Kidney epithelial cell (primary cell): ENCODE measurements around the gene PFN4. TPM values are rescaled to one million over a fixed set of nuclear protein-coding genes. Genes with fewer than 3 reads are reported as not detected.

ENCODE experiments used
- DNase-seq: peaks from one replicate; pipeline ENCODE4 v3.0.0-alpha.2; 2010; ENCODE audit warnings: low read depth
- H3K27me3 ChIP-seq: 2 replicates; pipeline ENCODE4 v1.6.0; 2011; ENCODE audit warnings: low read length; ENCODE audit not compliant: control insufficient read depth, insufficient read depth
- H3K36me3 ChIP-seq: 2 replicates; pipeline ENCODE4 v1.5.1; 2011; ENCODE audit warnings: low read length; ENCODE audit not compliant: control insufficient read depth, insufficient read depth
- H3K4me3 ChIP-seq: 2 replicates; pipeline ENCODE4 v1.5.1; 2011; ENCODE audit warnings: low read depth, mild to moderate bottlenecking, control low read depth, low read length
- total RNA-seq: library from RNA; depleted of rRNA; stranded (reverse); fragments of >200 nt; gene quantifications from 2 replicates; pipeline ENCODE4 v1.2.3, GENCODE V29; 2015
- TF ChIP-seq, protein P1 (sequence below): IDR thresholded peaks from 2 replicates; pipeline ENCODE4 v1.5.1; 2011; ENCODE audit warnings: mild to moderate bottlenecking, moderate library complexity, low read length, control low read depth, inconsistent platforms; ENCODE audit not compliant: insufficient read depth, poor library complexity, severe bottlenecking

The PFN4 gene
- total RNA-seq, 1 donor from 2014 or later, result 1.9 TPM

DNA sequence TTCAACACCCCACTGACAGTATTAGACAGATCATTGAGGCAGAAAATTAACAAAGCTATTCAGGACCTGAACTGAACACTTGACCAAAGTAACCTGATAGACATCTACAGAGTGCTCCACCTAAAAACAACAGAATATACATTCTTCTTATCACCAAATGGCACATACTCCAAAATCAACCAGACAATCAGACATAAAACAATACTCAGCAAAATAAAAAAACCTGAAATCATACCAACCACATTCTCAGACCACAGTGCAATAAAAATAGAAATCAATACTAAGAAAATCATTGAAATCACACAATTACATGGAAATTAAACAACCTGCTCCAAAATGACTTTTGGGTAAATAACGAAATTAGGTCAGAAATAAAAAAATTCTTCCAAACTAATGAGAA is 15.8 kb downstream of the PFN4 start:
- no peak overlapping the region for H3K4me3 ChIP-seq
- DNase-seq, result no peak
- H3K27me3 ChIP-seq, result no peaks in the 10 kb centered on the region
- TF ChIP-seq, protein P1, sequence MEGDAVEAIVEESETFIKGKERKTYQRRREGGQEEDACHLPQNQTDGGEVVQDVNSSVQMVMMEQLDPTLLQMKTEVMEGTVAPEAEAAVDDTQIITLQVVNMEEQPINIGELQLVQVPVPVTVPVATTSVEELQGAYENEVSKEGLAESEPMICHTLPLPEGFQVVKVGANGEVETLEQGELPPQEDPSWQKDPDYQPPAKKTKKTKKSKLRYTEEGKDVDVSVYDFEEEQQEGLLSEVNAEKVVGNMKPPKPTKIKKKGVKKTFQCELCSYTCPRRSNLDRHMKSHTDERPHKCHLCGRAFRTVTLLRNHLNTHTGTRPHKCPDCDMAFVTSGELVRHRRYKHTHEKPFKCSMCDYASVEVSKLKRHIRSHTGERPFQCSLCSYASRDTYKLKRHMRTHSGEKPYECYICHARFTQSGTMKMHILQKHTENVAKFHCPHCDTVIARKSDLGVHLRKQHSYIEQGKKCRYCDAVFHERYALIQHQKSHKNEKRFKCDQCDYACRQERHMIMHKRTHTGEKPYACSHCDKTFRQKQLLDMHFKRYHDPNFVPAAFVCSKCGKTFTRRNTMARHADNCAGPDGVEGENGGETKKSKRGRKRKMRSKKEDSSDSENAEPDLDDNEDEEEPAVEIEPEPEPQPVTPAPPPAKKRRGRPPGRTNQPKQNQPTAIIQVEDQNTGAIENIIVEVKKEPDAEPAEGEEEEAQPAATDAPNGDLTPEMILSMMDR, result no peak
- no peaks in the 10 kb centered on the region for H3K36me3 ChIP-seq

DNA sequence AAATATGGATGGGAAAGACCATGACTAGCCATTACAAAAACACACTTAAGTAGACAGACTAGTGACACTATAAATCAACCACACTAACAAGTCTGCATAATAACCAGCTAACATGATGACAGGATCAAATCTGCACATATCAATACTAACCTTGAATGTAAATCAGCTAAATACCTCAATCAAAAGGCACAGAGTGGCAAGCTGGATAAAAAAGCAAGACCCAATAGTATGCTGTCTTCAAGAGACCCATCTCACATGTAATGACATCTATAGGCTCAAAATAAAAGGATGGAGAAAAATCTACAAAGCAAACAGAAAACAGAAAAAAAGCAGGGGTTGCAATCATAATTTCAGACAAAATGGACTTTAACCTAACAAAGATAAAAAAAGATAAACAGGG is 16.3 kb downstream of the PFN4 start:
- Histone ChIP-seq H3K4me3 (no peak overlapping the region), H3K27me3 (no peaks in the 10 kb centered on the region), H3K36me3 (no peaks in the 10 kb centered on the region)
- DNase-seq, result no peak
- TF ChIP-seq, protein P1, result no peak

DNA sequence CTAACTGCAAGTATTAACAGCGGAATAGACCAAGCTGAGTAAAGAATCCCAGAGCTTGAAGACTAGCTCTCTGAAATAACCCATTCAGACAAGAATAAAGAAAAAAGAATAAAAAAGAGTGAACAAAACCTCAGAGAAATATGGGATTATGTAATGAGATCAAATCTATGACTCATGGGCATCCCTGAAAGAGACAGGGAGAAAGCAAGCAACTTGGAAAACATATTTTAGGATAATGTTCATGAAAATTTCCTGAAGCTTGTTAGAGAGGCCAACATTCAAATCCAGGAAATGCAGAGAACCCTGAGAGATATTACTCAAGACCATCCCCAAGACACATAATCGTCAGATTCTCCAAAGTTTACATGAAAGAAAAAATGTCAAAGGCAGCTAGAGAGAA is 17.3 kb downstream of the PFN4 start:
- DNase-seq, result no peak
- TF ChIP-seq, protein P1, result no peak

DNA sequence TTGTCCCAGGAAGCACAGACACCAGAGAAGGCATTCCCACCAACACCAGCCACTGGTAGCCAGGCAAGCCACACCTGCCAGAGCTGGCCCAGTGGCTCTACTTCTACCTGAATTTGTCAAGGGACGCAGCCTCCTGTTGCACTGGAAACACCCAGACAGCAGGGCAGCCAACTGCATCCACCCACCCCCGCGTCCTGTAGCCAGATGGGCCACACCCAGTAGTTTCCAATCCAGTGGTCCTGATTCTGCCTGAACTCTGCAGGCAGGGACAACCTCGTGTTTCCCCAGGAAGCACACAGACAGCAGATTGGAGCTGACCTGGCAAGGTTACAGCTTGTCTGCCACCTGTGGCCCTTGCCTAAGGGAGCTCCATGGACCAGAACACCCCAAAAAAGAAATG is 18.2 kb downstream of the PFN4 start:
- Histone ChIP-seq H3K36me3 (no peaks in the 10 kb centered on the region), H3K4me3 (no peak overlapping the region), H3K27me3 (no peaks in the 10 kb centered on the region)
- TF ChIP-seq, protein P1, result no peak
- no peak for DNase-seq

More for the DNA sequence above, 17.3 kb downstream of the PFN4 start:
- Histone ChIP-seq H3K4me3 (no peak overlapping the region), H3K36me3 (no peaks in the 10 kb centered on the region), H3K27me3 (no peaks in the 10 kb centered on the region)

DNA sequence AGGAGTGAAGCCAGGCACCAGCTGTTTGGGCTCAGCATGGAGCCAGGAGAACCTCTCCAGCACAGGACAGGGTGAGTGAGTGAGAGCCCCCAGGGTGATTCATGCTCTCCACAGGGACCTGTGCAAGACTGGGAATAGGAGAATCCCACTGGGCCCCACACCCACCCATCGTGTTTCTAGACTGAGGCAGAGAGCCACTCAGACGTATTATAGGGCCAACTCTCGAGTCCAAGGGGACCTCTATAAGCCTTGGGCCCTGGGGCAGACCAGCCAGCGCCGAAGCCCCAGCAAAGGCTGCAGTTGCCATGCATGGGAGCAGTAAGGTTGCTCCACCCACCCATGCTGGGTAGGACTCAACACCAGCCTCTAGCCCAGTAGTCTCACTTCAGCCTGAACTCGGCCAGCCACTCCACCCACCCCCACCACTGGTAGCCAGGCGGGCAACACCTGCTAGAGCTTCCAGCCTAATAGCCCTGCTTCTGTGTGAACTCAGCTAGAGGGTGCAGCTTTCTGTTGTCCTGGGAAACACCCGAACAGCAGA is 19.0 kb downstream of the PFN4 start:
- TF ChIP-seq, protein P1, result no peak
- DNase-seq, result no peak
- Histone ChIP-seq H3K27me3 (no peaks in the 10 kb centered on the region), H3K4me3 (no peak overlapping the region), H3K36me3 (no peaks in the 10 kb centered on the region)

DNA sequence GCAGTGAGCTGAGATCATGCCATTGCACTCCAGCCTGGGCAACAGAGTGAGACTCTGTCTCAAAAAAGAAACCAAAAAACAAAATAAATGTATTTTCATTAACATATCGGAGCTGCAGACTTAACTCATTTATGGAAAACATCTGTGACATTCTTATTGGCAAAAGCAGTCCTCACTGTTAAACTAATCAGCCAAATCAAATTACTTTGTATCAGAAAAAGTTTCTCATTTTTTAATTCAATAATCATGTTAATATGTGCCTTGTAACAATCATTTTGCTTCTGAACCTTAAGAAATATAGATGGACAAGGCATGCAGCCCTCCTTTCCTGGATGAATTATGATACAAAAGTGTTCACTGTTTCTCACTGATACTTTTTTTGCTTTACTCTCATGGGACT is 20.5 kb downstream of the PFN4 start:
- DNase-seq, result no peak
- no peak overlapping the region for H3K4me3 ChIP-seq
- H3K36me3 ChIP-seq, result no peaks in the 10 kb centered on the region
- TF ChIP-seq, protein P1, result no peak
- no peaks in the 10 kb centered on the region for H3K27me3 ChIP-seq
